Measurements from ENCODE around the gene SYT15.

SYT15 gene

DNA sequence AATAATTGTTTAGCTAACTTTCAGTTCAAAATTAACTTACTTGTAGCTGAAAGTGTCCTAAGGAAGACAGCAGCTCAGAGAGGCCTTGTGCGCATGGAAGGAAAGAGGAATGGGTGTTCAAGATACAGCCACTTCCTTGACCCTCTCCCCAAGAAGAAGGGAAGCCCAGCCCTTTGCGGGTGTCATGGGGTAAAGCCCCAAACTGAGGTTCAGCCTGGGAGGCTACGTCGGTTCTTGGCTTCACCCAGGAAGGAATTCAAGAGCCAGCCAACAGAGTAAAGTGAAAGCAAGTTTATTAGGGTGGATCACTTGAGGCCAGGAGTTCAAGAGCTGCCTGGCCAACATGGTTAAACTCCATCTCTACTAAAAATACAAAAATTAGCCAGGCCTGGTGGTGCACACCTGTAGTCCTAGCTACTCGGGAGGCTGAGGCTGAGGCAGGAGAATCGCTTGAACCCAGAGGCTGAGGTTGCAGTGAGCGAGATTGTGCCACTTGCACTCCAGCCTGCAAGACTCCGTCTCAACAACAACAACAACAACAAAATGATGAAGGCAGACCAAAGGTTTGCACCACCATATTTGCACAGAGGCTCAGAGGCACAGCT lies 38.4 kb upstream of the SYT15 start:
- Histone ChIP-seq H3K27me3 (ENCODE audit: control insufficient read depth, insufficient read depth, low read length) (peaks cover 7% of the 10 kb centered on the region), H3K36me3 (ENCODE audit: control insufficient read depth, insufficient read depth, low read length) (no peaks in the 10 kb centered on the region), H3K4me1 (ENCODE audit: control insufficient read depth, insufficient read depth, low read length) (peaks cover 37% of the 10 kb centered on the region), H3K4me3 (ENCODE audit: low read length) (no peak overlapping the region), H3K9ac (ENCODE audit: low read length) (peak overlapping the region; percentile 28), H3K9me3 (ENCODE audit: control insufficient read depth, low read length) (no peaks in the 10 kb centered on the region)

DNA sequence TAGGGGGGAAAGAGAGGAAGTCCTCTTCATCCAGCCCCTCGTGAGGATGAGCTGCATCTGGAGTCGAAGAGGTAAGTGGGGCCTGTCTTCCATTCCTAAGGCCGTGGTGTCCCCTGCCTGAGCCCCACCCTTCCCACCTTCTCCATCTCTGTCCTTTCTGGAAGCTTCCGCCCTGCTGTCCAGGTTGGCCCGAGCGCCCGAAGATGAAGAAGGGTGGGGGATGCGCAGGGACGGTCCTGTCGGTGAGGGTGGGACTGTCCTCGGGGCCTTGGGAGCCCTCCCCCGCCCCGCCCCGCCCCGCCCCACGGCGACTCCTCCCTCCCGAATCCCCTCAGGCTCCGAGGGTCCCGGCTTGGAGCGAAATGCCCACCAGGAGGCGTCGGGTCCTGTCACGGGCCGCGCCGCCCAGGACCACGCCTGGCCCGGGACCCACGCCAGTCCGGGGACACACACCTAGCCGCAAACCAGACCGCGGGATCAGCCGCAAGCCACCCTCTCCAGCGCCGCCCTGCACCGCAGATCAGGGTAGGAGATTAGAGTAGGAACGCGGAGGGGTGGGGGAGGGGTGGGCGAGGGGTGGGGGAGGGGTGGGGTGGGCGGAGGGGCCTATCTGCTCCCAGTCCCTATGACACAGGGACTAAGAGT lies 37.8 kb upstream of the SYT15 start:
- Histone ChIP-seq H3K27me3 (ENCODE audit: control insufficient read depth, insufficient read depth, low read length) (peaks cover 7% of the 10 kb centered on the region), H3K4me1 (ENCODE audit: control insufficient read depth, insufficient read depth, low read length) (peaks cover 37% of the 10 kb centered on the region), H3K4me3 (ENCODE audit: low read length) (no peak overlapping the region), H3K9ac (ENCODE audit: low read length) (no peak overlapping the region), H3K36me3 (ENCODE audit: control insufficient read depth, insufficient read depth, low read length) (no peaks in the 10 kb centered on the region), H3K9me3 (ENCODE audit: control insufficient read depth, low read length) (no peaks in the 10 kb centered on the region)

DNA sequence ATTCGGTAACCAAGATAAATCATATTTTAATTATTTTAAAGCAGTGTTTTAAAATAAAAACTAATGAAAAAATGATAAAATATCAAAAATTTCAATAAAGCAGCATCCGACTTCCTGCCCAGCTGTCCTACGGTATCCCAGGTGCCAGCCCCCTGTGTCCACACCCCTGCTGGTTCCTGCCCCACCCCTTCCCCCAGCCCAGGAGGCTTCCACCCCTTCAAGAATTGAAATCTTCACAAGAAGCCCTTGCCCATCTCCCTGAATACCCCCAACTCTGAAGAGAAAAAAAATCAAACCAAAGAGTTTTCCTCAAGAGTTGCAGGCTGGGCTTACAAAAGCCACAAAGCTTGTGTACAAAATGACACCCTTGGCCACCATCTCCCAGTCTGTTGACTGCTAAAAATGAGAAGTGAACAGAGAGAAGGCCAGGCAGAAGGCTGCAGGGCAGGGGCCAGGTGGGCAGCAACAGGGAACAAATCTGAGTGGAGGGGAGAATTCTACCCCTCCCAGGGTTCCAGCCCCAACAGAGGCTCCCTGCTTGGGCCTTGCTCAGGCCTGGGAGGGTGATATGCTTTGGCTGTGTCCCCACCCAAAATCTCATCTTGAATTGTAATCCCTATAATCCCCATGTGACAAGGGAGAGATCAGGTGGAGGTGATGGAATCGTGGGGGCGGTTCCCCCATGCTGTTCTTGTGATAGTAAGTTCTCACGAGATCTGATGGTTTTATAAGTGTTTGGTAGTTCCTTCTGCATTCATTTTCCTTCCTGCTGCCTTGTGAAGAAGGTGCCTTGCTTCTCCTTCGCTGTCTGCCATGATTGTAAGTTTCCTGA lies 37.0 kb upstream of the SYT15 start:
- H3K36me3 ChIP-seq (ENCODE audit: control insufficient read depth, insufficient read depth, low read length): no peaks in the 10 kb centered on the region
- no peaks in the 10 kb centered on the region for H3K9me3 ChIP-seq (ENCODE audit: control insufficient read depth, low read length)
- H3K4me3 ChIP-seq (ENCODE audit: low read length): no peak overlapping the region
- H3K4me1 ChIP-seq (ENCODE audit: control insufficient read depth, insufficient read depth, low read length): peaks cover 37% of the 10 kb centered on the region
- H3K9ac ChIP-seq (ENCODE audit: low read length): no peak overlapping the region
- H3K27me3 ChIP-seq (ENCODE audit: control insufficient read depth, insufficient read depth, low read length): peaks cover 5% of the 10 kb centered on the region

DNA sequence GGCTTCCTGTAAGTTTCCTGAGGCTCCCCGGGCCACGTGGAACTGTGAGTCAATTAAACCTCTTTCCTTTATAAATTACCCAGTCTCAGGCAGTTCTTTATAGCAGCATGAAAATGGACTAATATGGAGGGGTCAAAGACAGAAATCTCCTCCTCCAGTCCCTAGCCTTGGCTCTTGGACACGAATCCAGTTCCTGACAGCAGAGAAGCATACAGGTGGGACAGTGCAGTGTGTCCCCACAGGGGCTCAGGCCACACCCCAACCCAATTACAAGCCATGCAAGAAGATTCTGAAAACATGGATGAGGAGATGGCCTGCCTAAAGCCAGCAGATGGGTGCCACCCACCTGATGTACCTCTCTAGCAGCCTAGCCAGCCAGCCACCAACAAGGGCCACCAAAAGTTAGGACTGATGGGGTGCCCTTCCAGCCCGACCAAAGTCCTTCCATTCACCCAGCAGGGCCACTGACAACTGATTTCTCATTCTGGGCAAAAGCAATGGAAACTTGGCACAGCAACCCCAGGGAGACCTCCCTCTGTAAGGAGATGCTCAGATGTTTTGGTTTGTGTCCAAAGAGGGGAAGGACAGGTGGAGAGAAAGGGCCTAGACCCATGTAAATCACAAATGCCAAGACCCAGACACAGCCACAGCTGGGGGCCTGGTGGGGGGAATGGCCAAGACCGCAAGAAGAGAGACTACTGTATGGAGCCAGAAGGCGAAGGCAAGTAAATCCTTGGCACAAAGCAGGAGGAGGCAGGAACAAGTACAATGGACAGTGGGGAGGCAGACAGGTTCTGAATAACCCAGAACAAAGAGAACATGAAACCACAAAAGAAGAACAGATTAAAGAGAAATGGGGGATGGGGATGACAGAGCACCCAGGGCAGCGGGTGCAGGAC lies 36.1 kb upstream of the SYT15 start:
- Histone ChIP-seq H3K36me3 (ENCODE audit: control insufficient read depth, insufficient read depth, low read length) (no peaks in the 10 kb centered on the region), H3K4me1 (ENCODE audit: control insufficient read depth, insufficient read depth, low read length) (peaks cover 46% of the 10 kb centered on the region), H3K4me3 (ENCODE audit: low read length) (no peak overlapping the region), H3K9me3 (ENCODE audit: control insufficient read depth, low read length) (no peaks in the 10 kb centered on the region), H3K9ac (ENCODE audit: low read length) (no peak overlapping the region), H3K27me3 (ENCODE audit: control insufficient read depth, insufficient read depth, low read length) (peaks cover 5% of the 10 kb centered on the region)

DNA sequence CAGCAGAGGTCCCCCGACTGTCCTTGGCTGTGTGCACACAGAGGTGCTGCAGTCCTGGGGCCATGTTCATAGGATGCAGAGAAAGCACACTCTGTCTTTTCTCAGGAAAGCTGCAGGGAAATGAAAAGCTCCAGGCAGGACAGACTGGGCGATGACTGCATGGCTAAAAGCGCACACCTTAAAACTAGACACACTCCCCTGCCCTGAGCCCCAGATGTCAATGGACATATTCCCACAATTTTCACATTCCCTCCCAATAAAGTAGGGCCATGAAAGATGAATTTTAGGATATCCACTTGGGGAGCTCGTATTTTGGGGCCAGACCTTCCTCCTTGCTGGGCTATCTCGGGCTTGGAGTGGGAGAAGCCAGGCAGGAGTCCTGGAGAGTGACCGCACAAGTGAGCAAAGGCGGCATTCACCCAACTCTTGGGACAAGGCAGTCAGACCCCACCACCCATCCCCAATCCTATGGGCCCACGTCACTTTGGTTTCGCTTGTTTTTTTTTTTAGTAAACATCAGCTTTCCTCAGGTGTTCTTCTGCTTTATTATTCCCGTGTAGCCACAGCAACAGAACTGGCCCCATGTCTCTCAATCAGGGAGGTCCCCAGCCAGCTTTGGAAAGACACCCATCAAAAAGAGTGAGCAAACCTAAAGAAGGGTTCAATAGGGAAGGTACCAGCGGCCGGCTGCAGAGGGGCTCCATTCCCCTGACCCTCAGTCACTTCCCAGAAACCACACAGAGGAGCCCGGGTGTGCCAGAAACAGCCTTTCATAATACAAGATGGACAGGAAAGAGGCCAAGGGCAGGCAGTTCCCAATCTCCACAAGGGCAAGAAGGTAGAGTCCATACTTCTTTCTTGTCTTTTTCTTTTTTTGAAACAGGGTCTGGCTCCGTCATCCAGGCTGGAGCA lies 35.2 kb upstream of the SYT15 start:
- no peak overlapping the region for H3K4me3 ChIP-seq (ENCODE audit: low read length)
- H3K9ac ChIP-seq (ENCODE audit: low read length): no peak overlapping the region
- no peaks in the 10 kb centered on the region for H3K36me3 ChIP-seq (ENCODE audit: control insufficient read depth, insufficient read depth, low read length)
- peaks cover 48% of the 10 kb centered on the region for H3K4me1 ChIP-seq (ENCODE audit: control insufficient read depth, insufficient read depth, low read length)
- H3K9me3 ChIP-seq (ENCODE audit: control insufficient read depth, low read length): no peaks in the 10 kb centered on the region
- peaks cover 5% of the 10 kb centered on the region for H3K27me3 ChIP-seq (ENCODE audit: control insufficient read depth, insufficient read depth, low read length)

DNA sequence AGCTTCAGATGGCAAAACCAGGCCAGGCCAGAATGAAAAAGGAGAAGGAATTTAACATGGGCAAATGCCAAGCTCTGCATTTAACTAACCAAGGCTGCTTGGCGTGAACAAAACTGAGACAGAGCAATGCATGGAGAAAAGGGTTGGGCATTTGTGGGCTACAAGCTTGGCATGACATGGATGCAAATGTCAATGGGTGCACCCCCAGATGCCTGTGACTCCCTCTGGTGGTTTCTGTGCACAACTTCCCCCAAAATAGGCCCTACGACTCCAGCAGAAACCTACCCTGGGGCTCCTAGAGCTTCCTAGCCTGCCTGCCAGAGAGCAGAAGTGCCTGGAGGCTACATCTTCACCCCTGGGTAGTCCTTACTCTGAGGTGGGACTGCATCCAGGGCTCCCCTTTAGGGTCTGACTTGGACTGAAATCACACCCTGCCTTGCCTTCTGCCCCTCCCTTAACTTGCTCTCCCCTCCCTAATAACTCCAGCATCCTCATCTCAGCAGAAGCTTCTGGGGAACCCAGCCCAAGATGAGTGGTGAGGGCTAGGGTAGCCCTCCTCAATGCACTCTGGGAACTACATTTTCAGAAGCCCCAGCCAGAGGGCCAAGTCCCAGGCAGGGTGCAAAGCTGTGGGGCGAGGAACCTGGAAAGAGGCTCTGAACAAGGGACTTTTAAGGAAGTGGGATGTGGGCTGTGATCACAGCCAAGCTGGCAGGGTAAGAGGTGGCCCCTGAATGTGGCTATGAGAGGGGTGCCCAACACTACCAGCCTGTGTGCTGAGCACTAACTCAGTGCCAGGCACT lies 33.7 kb upstream of the SYT15 start:
- Histone ChIP-seq H3K4me1 (ENCODE audit: control insufficient read depth, insufficient read depth, low read length) (peaks cover 40% of the 10 kb centered on the region), H3K9ac (ENCODE audit: low read length) (no peak overlapping the region), H3K36me3 (ENCODE audit: control insufficient read depth, insufficient read depth, low read length) (no peaks in the 10 kb centered on the region), H3K4me3 (ENCODE audit: low read length) (no peak overlapping the region), H3K9me3 (ENCODE audit: control insufficient read depth, low read length) (no peaks in the 10 kb centered on the region), H3K27me3 (ENCODE audit: control insufficient read depth, insufficient read depth, low read length) (peaks cover 5% of the 10 kb centered on the region)

DNA sequence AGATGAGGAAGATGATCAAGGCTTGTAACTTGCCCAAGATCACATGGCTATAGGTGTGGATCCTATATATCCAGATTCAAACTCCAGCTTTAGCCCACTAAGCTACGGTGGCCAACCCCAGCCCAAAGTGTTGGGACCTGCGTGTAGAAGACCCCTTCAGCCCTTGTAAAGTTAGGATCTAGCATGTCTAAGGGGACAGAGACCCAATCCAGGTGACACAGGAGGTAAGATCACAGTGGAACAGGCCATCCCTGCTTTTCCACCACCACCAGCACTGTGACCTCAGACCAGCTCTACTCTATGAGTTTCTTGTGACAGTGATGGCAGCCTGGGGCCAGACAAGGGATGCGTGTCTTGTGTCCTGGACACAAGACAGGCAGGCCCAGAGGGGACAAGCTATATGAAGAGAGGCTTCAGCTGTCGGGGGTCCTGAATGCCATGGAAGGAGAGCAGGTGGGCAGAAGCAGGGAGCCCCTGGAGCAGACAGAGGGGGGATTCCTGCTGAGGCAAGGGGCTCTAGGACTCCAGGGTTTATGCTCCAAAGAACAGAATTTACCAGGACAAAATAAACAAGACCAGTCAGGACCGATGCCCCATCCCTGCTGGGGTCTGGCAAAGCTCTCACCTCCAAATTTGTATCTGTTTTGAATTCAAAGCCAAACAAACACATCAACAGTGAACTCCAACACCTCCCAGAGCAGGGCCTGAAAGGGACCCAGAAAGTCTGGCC lies 32.9 kb upstream of the SYT15 start:
- H3K4me1 ChIP-seq (ENCODE audit: control insufficient read depth, insufficient read depth, low read length): peaks cover 31% of the 10 kb centered on the region
- no peaks in the 10 kb centered on the region for H3K27me3 ChIP-seq (ENCODE audit: control insufficient read depth, insufficient read depth, low read length)
- no peak overlapping the region for H3K9ac ChIP-seq (ENCODE audit: low read length)
- H3K9me3 ChIP-seq (ENCODE audit: control insufficient read depth, low read length): no peaks in the 10 kb centered on the region
- H3K4me3 ChIP-seq (ENCODE audit: low read length): no peak overlapping the region
- no peaks in the 10 kb centered on the region for H3K36me3 ChIP-seq (ENCODE audit: control insufficient read depth, insufficient read depth, low read length)

DNA sequence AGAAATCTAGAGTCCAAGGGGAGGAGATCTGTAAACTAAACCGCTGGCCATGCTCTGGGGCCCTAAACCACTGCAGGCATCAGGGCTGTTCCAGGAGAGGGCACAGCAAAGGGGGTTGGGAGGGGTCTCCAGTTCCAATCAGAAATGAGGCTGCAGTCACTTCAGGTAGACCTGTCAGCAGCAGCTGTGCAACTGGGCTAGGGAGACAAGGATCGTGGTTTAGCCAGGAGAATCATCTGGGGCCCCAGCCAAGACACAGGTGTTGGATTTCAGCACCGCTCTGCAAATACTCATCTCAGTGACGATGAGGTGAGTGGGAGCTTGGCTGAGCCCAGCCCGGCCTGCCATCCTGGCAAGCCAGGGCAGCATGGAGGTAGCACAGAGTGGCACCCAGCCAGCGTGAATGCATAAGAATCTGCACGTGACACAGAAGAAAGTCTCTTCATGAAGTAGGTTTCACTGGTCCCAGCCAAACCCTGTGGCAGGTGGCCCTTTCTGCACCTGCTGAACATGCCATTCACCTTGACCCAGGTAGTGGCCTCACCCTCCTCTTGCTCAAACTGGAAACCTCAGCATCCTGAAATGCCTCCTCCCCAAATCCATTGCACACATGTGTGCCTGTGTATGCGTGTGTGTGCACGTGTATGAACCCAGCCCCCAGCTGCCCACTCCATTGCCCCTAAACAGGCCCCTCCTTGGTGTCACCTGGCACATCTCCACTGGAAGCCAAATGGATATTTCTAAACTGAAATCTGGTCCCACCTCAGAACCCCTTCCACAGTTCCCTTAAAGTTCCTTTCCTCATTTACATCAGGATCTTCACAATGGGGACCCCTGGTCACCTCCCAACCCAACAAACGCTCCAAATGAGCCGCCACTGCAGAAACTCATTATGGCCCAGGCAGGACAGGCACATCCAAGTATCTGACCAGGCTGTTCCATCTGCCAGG lies 32.1 kb upstream of the SYT15 start:
- Histone ChIP-seq H3K4me1 (ENCODE audit: control insufficient read depth, insufficient read depth, low read length) (peaks cover 36% of the 10 kb centered on the region), H3K27me3 (ENCODE audit: control insufficient read depth, insufficient read depth, low read length) (no peaks in the 10 kb centered on the region), H3K36me3 (ENCODE audit: control insufficient read depth, insufficient read depth, low read length) (peaks cover under 1% of the 10 kb centered on the region), H3K9me3 (ENCODE audit: control insufficient read depth, low read length) (no peaks in the 10 kb centered on the region), H3K9ac (ENCODE audit: low read length) (no peak overlapping the region), H3K4me3 (ENCODE audit: low read length) (no peak overlapping the region)

DNA sequence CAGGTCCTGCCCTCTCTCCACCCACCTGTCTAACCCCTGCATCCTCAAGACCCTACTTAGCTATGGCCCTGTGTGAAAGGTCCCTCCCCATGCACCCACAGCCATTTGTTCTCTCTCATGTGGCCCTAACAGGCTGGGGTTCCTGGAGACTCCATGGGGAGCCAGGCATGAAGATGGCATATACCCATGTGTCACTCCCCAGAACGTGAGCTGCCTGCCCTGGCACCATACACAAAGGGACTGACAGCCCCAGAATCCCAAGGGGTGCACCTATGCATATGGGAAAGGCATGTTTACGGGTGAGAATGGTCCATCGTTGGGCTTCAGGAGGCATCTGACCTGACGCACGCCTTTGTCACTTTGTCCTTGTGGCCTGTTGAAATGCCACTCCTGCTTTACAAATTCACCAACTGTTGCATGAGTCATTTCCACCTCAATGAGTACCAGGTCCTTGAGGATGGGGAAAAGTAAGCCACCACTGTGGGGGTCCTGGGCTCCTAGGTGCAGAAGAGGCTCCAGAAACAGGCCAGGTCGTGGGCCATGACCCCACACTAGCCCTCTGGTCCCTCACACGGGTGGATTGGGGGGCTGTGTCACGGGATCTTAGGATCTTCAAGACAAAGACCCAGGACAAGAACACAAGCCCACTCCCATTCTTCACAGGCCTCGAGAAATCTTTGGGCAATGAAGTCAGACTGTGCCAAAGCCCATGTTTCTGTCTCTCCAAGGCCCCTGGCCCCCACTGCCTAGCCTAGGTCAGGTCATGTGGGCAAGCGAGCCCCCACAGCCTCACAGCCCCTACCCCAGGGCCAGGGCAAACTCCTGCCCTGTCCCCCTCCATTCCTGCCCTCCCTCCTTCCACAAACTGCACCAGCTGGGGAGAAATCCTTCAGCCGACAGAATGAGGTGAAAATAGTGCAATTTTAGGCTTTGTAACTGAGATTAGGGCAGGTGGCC lies 31.1 kb upstream of the SYT15 start:
- Histone ChIP-seq H3K9ac (ENCODE audit: low read length) (no peak overlapping the region), H3K4me1 (ENCODE audit: control insufficient read depth, insufficient read depth, low read length) (peaks cover 46% of the 10 kb centered on the region), H3K4me3 (ENCODE audit: low read length) (no peak overlapping the region), H3K27me3 (ENCODE audit: control insufficient read depth, insufficient read depth, low read length) (no peaks in the 10 kb centered on the region), H3K36me3 (ENCODE audit: control insufficient read depth, insufficient read depth, low read length) (peaks cover 3% of the 10 kb centered on the region), H3K9me3 (ENCODE audit: control insufficient read depth, low read length) (no peaks in the 10 kb centered on the region)

Data from mucosa of stomach (tissue), 1 donor.